Tibial nerve (tissue), 4 donors: ENCODE measurements around the gene TNK2.

Experiments used
- CTCF ChIP-seq, 5 experiments: fragments of 200-600 bp in 3 of 5; fragments of 450-650 bp in 2 of 5; sonication (generic) in 3 of 5; IDR thresholded peaks; one replicate each; pipeline ENCODE4 v1.5.1; 2016 to 2019; ENCODE audit warnings: antibody characterized with exemption in 5 of 5, mild to moderate bottlenecking in 3 of 5, moderate library complexity in 2 of 5
- EP300 ChIP-seq, 2 donors: sonication (generic); formaldehyde crosslinking; IDR thresholded peaks; one replicate each; pipeline ENCODE4 v1.6.1; 2017; ENCODE audit warnings: antibody characterized with exemption in 2 of 2, mild to moderate bottlenecking in 1 of 2
- POLR2A ChIP-seq, 2 donors: fragments of 450-650 bp; IDR thresholded peaks; one replicate each; pipeline ENCODE4 v1.6.1; 2017; ENCODE audit warnings: antibody characterized with exemption in 2 of 2, mild to moderate bottlenecking in 2 of 2, moderate library complexity in 2 of 2

- TF ChIP-seq POLR2A (IDR thresholded peaks at IDR 0.05) (no peak), EP300 (IDR thresholded peaks at IDR 0.05) (no peak), CTCF (IDR thresholded peaks at IDR 0.05) (no peak)
These were observed 16.8 kb downstream of the TNK2 start for GRCh38 chr3:195891431-195892104.
